ENCODE measurements around the gene ATOH8. TPM values are rescaled to one million over a fixed set of nuclear protein-coding genes. Genes with fewer than 3 reads are reported as not detected.

The ATOH8 gene
- total RNA-seq, 4 donors from 2014 or later: 41.1 to 124 (median 62.5) TPM

- WGBS: 46% methylated on average over 3 of the region's 6 CpGs
- Histone ChIP-seq H3K36me3 (peaks cover 0 to 70% (median 30%) of the 10 kb centered on the region in 4 donors), H3K4me3 (peak overlapping the region in 1 of 4 donors; percentile 22), H3K27me3 (no peaks in the 10 kb centered on the region), H3K9me3 (no peaks in the 10 kb centered on the region), H3K4me1 (peaks cover 57 to 99% (median 97%) of the 10 kb centered on the region in 4 donors), H3K27ac (replicated peaks in 1 of 4) (peak overlapping the region in 2 of 4 donors; percentile 8 to 12)
- DNase-seq (ENCODE audit: extremely low spot score): no peak
- no peak for TF ChIP-seq EP300 (IDR thresholded peaks at IDR 0.05)
- TF ChIP-seq, protein P1, sequence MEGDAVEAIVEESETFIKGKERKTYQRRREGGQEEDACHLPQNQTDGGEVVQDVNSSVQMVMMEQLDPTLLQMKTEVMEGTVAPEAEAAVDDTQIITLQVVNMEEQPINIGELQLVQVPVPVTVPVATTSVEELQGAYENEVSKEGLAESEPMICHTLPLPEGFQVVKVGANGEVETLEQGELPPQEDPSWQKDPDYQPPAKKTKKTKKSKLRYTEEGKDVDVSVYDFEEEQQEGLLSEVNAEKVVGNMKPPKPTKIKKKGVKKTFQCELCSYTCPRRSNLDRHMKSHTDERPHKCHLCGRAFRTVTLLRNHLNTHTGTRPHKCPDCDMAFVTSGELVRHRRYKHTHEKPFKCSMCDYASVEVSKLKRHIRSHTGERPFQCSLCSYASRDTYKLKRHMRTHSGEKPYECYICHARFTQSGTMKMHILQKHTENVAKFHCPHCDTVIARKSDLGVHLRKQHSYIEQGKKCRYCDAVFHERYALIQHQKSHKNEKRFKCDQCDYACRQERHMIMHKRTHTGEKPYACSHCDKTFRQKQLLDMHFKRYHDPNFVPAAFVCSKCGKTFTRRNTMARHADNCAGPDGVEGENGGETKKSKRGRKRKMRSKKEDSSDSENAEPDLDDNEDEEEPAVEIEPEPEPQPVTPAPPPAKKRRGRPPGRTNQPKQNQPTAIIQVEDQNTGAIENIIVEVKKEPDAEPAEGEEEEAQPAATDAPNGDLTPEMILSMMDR (IDR thresholded peaks at IDR 0.05): no peak
- TF ChIP-seq POLR2A (IDR thresholded peaks at IDR 0.05; ENCODE audit: low read depth): no peak
- TF ChIP-seq POLR2AphosphoS5 (IDR thresholded peaks at IDR 0.05): no peak
- intact Hi-C loops (cut with DNase I): no loop called here
Observed at GRCh38 chr2:85760371-85760770, 6.6 kb downstream of the ATOH8 start.

- Histone ChIP-seq H3K36me3 (peaks cover 0 to 70% (median 33%) of the 10 kb centered on the region in 4 donors), H3K4me3 (peak overlapping the region in 1 of 4 donors; percentile 22), H3K27me3 (no peaks in the 10 kb centered on the region), H3K9me3 (no peaks in the 10 kb centered on the region), H3K27ac (replicated peaks in 1 of 4) (peak overlapping the region in 2 of 4 donors; percentile 8 to 12), H3K4me1 (peaks cover 58 to 99% (median 97%) of the 10 kb centered on the region in 4 donors)
- DNase-seq (ENCODE audit: extremely low spot score): no peak
- TF ChIP-seq, protein P1 (IDR thresholded peaks at IDR 0.05): no peak
- TF ChIP-seq EP300 (IDR thresholded peaks at IDR 0.05): no peak
- TF ChIP-seq POLR2A (IDR thresholded peaks at IDR 0.05; ENCODE audit: low read depth): no peak
- no peak for TF ChIP-seq POLR2AphosphoS5 (IDR thresholded peaks at IDR 0.05)
- WGBS: 95% methylated on average over 7 of the region's 8 CpGs
- intact Hi-C loops (cut with DNase I): no loop called here
Observed at GRCh38 chr2:85760872-85761271, 7.1 kb downstream of the ATOH8 start.

DNA sequence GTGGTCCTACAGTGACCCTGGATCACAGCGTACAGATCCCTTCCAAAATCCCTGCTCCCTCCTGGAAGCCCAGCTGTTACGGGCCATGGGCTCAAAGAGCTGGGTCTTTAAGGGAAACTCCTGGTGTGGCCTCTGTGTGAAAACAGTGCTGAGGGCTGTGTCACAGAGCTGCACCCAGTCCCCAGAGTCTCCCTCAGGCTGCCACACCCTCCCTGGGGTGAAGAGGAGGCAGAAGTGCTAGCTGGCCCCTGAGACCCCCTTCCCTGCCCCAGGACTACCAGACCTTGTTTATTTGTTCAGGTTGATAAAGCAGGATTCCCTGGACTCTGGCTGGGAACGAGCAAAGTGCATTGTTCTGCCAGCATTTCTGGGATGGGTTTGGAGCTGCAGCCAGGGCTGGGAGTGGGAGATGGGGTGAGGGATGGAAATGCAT is 7.7 kb downstream of the ATOH8 start:
- Histone ChIP-seq H3K4me3 (no peak overlapping the region), H3K36me3 (peaks cover 0 to 72% (median 39%) of the 10 kb centered on the region in 4 donors), H3K27ac (replicated peaks in 1 of 4) (peak overlapping the region in 1 of 4 donors; percentile 33), H3K9me3 (no peaks in the 10 kb centered on the region), H3K27me3 (no peaks in the 10 kb centered on the region), H3K4me1 (peaks cover 58 to 99% (median 97%) of the 10 kb centered on the region in 4 donors)
- intact Hi-C loops (cut with DNase I): no loop called here
- 73% methylated on average over 3 of the region's 3 CpGs for WGBS
- no peak for DNase-seq (ENCODE audit: extremely low spot score)
- TF ChIP-seq POLR2AphosphoS5 (IDR thresholded peaks at IDR 0.05): no peak
- TF ChIP-seq EP300 (IDR thresholded peaks at IDR 0.05): no peak
- TF ChIP-seq, protein P1 (IDR thresholded peaks at IDR 0.05): no peak
- TF ChIP-seq POLR2A (IDR thresholded peaks at IDR 0.05; ENCODE audit: low read depth): no peak

DNA sequence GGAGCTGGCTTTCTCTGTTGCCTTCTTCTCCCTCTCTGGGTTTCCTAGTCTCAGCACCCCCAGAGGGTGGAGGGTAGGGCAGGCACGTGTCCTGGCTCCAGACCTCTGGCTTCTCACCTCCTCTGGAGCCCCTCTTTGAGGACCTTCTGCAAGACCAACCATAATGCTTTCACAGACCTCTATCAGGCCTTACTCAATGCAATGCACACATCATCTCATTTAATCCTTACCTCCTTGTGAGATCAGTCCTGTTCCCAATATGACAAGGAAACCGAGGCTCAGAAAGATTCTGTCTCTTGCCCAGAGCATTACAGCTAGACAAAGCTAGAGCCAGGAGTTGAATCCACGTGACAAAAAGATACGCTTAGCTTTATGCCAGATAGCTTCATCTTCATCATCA is 8.2 kb downstream of the ATOH8 start:
- Histone ChIP-seq H3K4me3 (no peak overlapping the region), H3K9me3 (no peaks in the 10 kb centered on the region), H3K27me3 (no peaks in the 10 kb centered on the region), H3K4me1 (peaks cover 59 to 99% (median 97%) of the 10 kb centered on the region in 4 donors), H3K36me3 (peaks cover 0 to 72% (median 44%) of the 10 kb centered on the region in 4 donors), H3K27ac (replicated peaks in 1 of 4) (no peak overlapping the region)
- TF ChIP-seq POLR2AphosphoS5 (IDR thresholded peaks at IDR 0.05) (no peak), POLR2A (IDR thresholded peaks at IDR 0.05; ENCODE audit: low read depth) (no peak), EP300 (IDR thresholded peaks at IDR 0.05) (no peak)
- TF ChIP-seq, protein P1 (IDR thresholded peaks at IDR 0.05): no peak
- intact Hi-C loops (cut with DNase I): no loop called here
- WGBS: 76% methylated on average over 4 of the region's 4 CpGs
- no peak for DNase-seq (ENCODE audit: extremely low spot score)

- Histone ChIP-seq H3K9me3 (no peaks in the 10 kb centered on the region), H3K27ac (replicated peaks in 1 of 4) (no peak overlapping the region), H3K27me3 (no peaks in the 10 kb centered on the region), H3K36me3 (peaks cover 0 to 71% (median 53%) of the 10 kb centered on the region in 4 donors), H3K4me3 (no peak overlapping the region), H3K4me1 (peaks cover 66 to 99% (median 94%) of the 10 kb centered on the region in 4 donors)
- 71% methylated on average over 4 of the region's 4 CpGs for WGBS
- intact Hi-C loops (cut with DNase I): no loop called here
- no peak for TF ChIP-seq EP300 (IDR thresholded peaks at IDR 0.05)
- no peak for TF ChIP-seq POLR2A (IDR thresholded peaks at IDR 0.05; ENCODE audit: low read depth)
- TF ChIP-seq, protein P1 (IDR thresholded peaks at IDR 0.05): no peak
- no peak for TF ChIP-seq POLR2AphosphoS5 (IDR thresholded peaks at IDR 0.05)
- DNase-seq (ENCODE audit: extremely low spot score): no peak
Observed at GRCh38 chr2:85763132-85763531, 9.3 kb downstream of the ATOH8 start.

All from esophagus muscularis mucosa (tissue), 4 donors.